22Rv1 (cell line): ENCODE measurements around the gene BASP1.
"Not testable (repeated sequence)": the region's sequence is repeated elsewhere in the genome, so short reads cannot be mapped to it uniquely, and the experiment has no call there.

Experiments used
- H3K27ac ChIP-seq: fragments of 450-650 bp; 2 replicates; pipeline ENCODE4 v1.5.1; 2017
- CTCF ChIP-seq: fragments of 450-650 bp; IDR thresholded peaks from 2 replicates; pipeline ENCODE4 v1.5.1; 2017; ENCODE audit warnings: mild to moderate bottlenecking
- ZFX ChIP-seq: fragments of 450-650 bp; IDR thresholded peaks from 2 replicates; pipeline ENCODE4 v1.6.1; 2017; ENCODE audit warnings: antibody characterized with exemption, borderline replicate concordance

The BASP1 gene

GRCh38 chr5:17258431-17258830 lies 41.0 kb downstream of the BASP1 start:
- no peak overlapping the region for H3K27ac ChIP-seq
- no peak for TF ChIP-seq ZFX
- no peak for TF ChIP-seq CTCF

GRCh38 chr5:17259012-17259411 lies 41.6 kb downstream of the BASP1 start:
- H3K27ac ChIP-seq = not testable (repeated sequence)

GRCh38 chr5:17259630-17260257 lies 42.3 kb downstream of the BASP1 start:
- TF ChIP-seq CTCF = no peak
- no peak for TF ChIP-seq ZFX
- H3K27ac ChIP-seq = no peak overlapping the region

- H3K27ac ChIP-seq = no peak overlapping the region
- TF ChIP-seq CTCF (no peak), ZFX (no peak)
These were observed 43.1 kb downstream of the BASP1 start for GRCh38 chr5:17260549-17260948.

- no peak overlapping the region for H3K27ac ChIP-seq
- TF ChIP-seq ZFX = no peak
- TF ChIP-seq CTCF = no peak
These were observed 43.6 kb downstream of the BASP1 start for GRCh38 chr5:17261075-17261474.

GRCh38 chr5:17265041-17265440 lies 47.6 kb downstream of the BASP1 start:
- H3K27ac ChIP-seq = no peak overlapping the region
- no peak for TF ChIP-seq ZFX
- no peak for TF ChIP-seq CTCF

- no peak overlapping the region for H3K27ac ChIP-seq
- TF ChIP-seq ZFX (no peak), CTCF (no peak)
These were observed 49.7 kb downstream of the BASP1 start for GRCh38 chr5:17267106-17267505.

- no peak overlapping the region for H3K27ac ChIP-seq
These were observed 51.8 kb downstream of the BASP1 start for GRCh38 chr5:17269201-17269600.

More at GRCh38 chr5:17269201-17269600, 51.8 kb downstream of the BASP1 start:
- TF ChIP-seq CTCF (no peak), ZFX (no peak)
